Measurements from ENCODE around the gene FBXW4. TPM values are rescaled to one million over a fixed set of nuclear protein-coding genes. Genes with fewer than 3 reads are reported as not detected.

The FBXW4 gene
- total RNA-seq, 1 donor from 2014 or later: 24.4 TPM

DNA sequence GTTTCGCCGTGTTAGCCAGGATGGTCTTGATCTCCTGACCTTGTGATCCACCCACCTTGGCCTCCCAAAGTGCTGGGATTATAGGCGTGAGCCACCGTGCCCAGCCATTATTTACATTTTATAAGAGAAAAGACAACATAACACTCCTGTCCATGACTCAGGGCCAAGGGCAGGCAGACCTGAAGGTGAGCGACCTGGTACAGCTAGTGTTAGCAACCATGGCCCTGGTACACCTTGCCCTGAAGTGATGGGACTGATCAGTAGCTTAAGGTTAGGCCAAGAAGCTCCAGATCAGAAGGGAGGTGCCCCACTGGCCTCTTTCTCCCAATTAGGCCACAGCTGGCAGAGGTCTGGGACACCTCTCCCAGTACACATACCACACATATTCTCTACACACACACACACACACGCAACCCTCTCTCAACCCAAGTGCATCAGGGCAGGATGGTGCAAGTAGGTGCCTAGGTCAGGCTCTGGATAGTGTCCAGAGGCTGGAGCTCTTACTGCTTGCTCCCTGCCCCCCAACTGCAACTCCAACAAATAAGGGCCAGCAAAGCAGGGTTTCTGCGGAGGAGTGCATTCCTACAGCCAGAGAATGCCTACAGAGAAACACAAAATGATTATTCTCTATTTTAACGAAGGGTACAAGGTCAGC is 63.0 kb downstream of the FBXW4 start:
- TF ChIP-seq, protein P1, sequence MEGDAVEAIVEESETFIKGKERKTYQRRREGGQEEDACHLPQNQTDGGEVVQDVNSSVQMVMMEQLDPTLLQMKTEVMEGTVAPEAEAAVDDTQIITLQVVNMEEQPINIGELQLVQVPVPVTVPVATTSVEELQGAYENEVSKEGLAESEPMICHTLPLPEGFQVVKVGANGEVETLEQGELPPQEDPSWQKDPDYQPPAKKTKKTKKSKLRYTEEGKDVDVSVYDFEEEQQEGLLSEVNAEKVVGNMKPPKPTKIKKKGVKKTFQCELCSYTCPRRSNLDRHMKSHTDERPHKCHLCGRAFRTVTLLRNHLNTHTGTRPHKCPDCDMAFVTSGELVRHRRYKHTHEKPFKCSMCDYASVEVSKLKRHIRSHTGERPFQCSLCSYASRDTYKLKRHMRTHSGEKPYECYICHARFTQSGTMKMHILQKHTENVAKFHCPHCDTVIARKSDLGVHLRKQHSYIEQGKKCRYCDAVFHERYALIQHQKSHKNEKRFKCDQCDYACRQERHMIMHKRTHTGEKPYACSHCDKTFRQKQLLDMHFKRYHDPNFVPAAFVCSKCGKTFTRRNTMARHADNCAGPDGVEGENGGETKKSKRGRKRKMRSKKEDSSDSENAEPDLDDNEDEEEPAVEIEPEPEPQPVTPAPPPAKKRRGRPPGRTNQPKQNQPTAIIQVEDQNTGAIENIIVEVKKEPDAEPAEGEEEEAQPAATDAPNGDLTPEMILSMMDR (IDR thresholded peaks at IDR 0.05; ENCODE audit: insufficient read depth, low read length, poor library complexity, severe bottlenecking): no peak
- DNase-seq (ENCODE audit: low read depth): no peak
- Histone ChIP-seq H3K36me3 (ENCODE audit: control insufficient read depth, insufficient read depth, low read length) (no peaks in the 10 kb centered on the region), H3K4me3 (ENCODE audit: low read depth, low read length) (no peak overlapping the region), H3K27me3 (ENCODE audit: control insufficient read depth, insufficient read depth, low read length) (no peaks in the 10 kb centered on the region)

DNA sequence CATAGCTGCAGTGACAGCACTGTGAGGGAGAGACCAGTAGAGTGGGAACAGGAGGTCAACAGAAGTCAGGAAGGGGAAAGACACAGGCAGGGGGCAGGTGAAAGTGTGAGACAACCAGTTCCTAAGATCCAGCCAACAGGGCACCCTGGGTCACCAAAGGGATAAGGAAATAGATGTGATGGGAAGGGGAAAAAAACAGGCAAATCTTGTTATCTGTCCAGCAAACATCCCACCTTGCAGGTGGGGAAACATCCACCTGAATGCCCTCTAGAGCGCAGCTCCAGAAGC is 64.4 kb downstream of the FBXW4 start:
- DNase-seq (ENCODE audit: low read depth): no peak
- no peak overlapping the region for H3K4me3 ChIP-seq (ENCODE audit: low read depth, low read length)
- no peaks in the 10 kb centered on the region for H3K36me3 ChIP-seq (ENCODE audit: control insufficient read depth, insufficient read depth, low read length)
- TF ChIP-seq, protein P1 (IDR thresholded peaks at IDR 0.05; ENCODE audit: insufficient read depth, low read length, poor library complexity, severe bottlenecking): no peak
- no peaks in the 10 kb centered on the region for H3K27me3 ChIP-seq (ENCODE audit: control insufficient read depth, insufficient read depth, low read length)

DNA sequence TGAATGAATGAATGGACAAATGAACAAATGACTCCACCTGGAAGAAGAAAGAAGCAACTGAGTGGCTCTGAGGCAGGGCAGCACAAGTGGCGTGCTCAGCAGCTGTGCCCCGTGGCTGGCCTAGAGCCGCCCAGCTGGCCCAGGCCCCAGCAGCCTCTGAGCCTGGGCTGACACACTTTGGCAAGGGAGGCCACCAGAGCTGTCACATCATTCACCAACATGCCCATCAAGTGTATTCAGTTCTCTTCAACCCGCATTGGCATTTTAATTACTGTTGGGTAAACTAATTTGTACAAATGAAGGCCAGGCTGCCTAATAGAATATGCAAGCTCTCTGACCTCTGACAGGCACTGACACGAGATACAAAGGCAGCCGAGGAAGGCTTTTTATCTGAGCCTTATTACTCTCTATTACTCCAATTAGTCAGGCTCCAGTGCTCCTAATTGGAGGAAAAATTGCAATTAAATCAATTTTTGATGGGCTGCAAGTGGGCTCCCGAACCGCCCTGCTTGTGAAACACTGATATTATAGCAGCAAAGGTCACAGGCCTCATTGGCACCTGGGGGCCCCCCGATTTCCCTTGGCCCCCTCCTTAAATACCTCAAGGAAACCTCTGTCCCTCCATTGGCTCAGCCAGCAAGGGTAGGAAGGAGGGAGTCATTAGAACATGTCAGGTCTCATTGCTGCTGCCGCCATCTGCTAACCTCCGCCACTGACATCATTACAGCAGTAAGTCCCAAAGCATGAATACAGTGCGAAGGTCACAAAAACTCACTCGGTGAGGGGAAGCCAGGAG is 64.9 kb downstream of the FBXW4 start:
- TF ChIP-seq, protein P1 (IDR thresholded peaks at IDR 0.05; ENCODE audit: insufficient read depth, low read length, poor library complexity, severe bottlenecking): no peak
- DNase-seq (ENCODE audit: low read depth): no peak
- no peaks in the 10 kb centered on the region for H3K27me3 ChIP-seq (ENCODE audit: control insufficient read depth, insufficient read depth, low read length)
- no peaks in the 10 kb centered on the region for H3K36me3 ChIP-seq (ENCODE audit: control insufficient read depth, insufficient read depth, low read length)
- no peak overlapping the region for H3K4me3 ChIP-seq (ENCODE audit: low read depth, low read length)

DNA sequence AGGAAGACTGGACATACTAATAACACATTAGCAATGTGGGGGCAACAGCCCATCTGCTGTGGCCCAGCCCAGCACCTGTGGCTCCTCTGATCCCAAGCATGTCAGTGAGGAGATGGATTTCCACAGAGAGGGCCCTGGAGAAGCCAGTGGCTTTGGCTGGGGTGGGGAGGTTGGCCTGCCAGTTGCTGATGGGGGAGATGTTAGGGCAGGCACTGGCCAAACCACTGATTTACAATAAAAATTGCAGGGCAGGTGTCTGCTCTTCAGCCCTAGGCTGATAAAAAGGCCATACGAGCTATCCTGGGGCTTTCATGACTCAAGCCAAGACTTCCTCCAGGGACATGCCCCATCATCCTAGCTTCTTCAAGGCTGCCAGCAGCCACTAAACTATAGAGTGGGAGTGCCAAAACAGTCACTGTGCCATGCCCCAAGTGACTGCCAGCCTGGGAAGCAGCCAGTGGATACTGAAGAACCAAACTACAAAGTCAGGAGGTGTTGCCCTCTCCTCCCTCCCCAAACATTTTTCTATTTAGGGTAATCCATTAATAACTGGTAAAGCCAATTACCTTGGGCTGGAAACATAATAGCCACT is 69.1 kb downstream of the FBXW4 start:
- TF ChIP-seq, protein P1 (IDR thresholded peaks at IDR 0.05; ENCODE audit: insufficient read depth, low read length, poor library complexity, severe bottlenecking): no peak
- DNase-seq (ENCODE audit: low read depth): no peak
- Histone ChIP-seq H3K36me3 (ENCODE audit: control insufficient read depth, insufficient read depth, low read length) (no peaks in the 10 kb centered on the region), H3K27me3 (ENCODE audit: control insufficient read depth, insufficient read depth, low read length) (no peaks in the 10 kb centered on the region), H3K4me3 (ENCODE audit: low read depth, low read length) (no peak overlapping the region)

DNA sequence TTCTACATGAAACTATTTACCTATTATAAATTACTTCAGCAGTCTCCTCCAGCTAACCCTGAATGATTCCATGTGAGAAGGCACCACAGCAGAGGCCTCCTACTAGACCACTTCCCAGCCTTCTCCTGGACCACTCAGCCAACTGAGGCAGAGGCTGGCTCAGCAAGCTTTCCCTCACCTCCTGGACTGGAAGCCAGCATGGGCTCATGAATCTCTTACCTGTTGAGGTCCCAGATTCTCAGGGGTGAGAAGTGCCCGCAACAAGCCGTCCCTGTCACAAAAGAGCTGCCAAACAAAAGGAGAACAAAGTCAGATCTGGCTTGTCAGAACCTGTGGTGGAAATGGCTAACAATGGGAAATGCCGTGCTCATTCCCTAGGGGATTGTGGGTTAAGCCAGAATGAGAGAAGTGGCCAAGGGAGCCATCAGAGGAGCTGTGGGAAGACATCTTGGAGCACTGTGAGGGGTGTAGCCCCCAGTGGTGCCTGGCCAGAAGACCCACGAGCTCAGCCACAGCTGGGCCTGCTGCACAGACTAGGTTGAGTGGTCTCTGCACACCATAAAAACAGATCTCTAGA is 70.4 kb downstream of the FBXW4 start:
- Histone ChIP-seq H3K36me3 (ENCODE audit: control insufficient read depth, insufficient read depth, low read length) (no peaks in the 10 kb centered on the region), H3K27me3 (ENCODE audit: control insufficient read depth, insufficient read depth, low read length) (no peaks in the 10 kb centered on the region), H3K4me3 (ENCODE audit: low read depth, low read length) (no peak overlapping the region)
- DNase-seq (ENCODE audit: low read depth): no peak
- TF ChIP-seq, protein P1 (IDR thresholded peaks at IDR 0.05; ENCODE audit: insufficient read depth, low read length, poor library complexity, severe bottlenecking): no peak

All from kidney epithelial cell (primary cell).